ENCODE measurements around the gene PODXL. TPM values are rescaled to one million over a fixed set of nuclear protein-coding genes. Genes with fewer than 3 reads are reported as not detected.
A peak's percentile ranks its signal among the peaks of the same experiment; 100 is the strongest.

Gene PODXL
- 13.8 and 29.2 TPM in 2 replicates for total RNA-seq
- polyA plus RNA-seq (2012): 18.8 TPM

DNA sequence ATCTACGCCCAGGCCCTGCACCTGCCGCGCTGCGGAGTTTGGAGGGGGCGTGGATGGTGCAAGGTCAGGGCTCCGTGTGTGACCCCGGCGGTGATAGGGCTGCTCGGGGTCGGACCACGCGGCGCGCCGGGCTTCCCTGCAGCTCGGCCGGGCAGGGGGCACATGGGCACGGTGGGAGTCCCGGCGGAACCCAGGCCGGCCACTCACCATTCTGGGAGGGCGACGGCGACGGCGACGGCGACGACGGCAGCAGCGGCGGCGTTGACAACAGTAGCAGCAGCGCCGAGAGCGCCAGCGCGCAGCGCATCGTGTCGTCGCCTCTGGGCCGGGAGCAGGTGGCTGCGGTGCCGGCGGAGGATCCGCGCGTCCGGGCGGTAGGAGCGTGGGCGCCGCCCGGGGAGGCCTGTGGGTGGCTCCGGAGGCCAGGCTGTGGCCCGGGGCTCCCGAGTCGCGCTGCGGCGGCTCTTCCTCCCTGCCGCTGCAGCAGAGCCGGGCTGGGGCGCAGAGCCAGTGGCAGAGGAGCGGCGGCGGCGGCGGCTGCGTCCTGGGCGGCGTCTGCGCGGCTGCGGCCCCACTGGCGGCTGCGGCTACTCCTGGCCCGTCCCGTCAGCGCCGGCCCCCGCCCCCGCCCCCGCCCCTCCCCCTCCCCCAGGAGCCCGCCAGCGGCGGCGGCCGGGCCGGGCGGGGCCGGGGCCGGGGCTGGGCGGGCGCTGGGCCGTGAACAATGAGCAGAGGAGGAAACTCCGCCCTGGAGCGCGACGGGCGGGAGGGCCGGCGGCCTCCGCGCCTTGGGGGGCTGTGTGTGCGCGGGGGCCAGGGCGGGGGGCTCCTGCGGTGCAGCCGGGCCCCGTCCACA is at the start of gene PODXL:
PODXL (minus strand) TSS at position 576 of the 856 bp plus-strand sequence; CDS start at position 307, 269 bp downstream.
- peak; percentile 78 for DNase-seq (ENCODE audit: low read depth)

DNA sequence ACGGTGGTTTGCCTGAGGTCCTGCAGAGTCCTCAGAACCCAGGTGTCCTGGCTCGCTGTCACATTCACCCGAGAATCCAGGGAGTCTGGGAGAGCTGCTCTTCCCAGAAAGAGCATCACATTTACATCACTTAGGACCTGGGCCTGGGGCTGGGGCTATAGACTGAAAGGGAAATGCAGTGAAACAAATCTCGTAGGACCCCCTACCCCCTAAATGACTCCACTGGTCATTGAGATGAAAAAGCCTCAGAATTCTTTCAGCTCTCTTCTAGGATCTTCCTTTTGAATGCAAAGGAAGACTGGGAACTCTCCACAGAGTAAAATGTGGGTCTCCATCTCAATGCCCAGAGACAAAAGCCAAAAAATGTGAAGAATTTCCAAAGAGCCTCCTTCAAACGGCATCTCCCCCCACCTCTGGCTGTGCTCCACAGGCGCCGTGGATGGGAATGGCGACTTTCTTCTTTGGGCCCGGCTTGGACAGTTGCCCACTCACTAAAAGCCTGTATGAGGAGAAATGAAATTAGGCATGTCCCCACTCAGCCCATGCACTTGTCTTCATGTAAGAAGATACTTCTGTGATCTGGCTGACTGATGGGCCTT is 49.0 kb upstream of the PODXL start:
- no peak for DNase-seq (ENCODE audit: low read depth)

DNA sequence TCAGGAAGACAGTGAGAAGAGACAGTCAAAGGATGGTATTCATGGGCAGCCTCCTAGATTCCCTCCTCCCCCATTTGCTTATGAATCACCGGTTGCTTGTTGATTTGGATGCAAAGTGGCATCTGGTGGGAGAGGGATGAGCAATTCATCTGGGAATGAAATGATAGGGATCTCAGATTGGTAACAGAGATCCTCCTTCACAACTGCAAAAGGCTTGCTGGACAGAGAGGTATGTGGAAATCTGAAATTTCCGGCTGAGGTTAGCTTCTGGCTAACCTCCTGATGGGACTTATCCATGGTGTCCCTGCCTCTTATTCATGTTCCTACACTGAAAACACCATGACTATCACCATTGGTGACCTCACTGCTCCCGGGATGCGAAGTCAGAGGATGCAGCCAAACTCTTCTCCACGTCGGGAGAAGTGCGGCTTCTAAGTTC is 48.4 kb upstream of the PODXL start:
- DNase-seq (ENCODE audit: low read depth): peak; percentile 90

DNA sequence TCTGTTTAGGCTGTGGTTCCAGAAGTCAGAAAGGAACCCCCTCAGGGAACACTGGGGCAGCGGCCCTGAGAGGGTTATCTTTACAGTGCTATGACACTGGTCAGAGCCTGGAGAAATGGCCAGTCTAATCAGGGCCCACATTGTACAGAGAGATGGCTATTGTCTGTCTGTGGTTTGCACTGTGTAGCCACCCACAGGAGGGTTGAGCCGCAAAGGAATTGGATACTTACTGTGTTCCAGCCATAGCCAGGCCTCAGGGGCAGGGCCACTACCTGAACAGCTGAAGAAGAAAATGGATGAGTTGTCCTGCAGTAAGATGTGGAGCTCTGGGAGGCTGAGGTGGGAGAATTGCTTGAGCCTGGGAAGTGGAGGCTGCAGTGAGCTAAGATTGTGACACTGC is 47.5 kb upstream of the PODXL start:
- peak; percentile 78 for DNase-seq (ENCODE audit: low read depth)

DNA sequence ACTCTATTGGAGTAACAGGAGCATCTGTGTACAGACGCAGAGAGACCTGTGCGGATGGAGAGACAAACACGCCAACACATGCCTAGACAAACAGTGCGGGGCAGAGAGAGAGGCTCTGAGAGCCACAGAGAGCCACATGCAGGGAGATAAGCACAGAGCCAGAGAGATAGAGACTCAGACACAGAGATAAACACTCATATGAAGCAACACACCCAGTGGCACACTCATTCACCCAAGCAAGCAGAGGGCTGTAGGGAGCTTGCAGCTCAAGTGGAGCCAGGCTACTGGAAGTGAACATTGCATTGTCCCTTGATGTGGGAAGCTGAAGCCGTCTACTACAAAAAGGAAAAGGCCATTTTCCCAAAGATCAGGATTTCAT is 46.6 kb upstream of the PODXL start:
- DNase-seq (ENCODE audit: low read depth): no peak

DNA sequence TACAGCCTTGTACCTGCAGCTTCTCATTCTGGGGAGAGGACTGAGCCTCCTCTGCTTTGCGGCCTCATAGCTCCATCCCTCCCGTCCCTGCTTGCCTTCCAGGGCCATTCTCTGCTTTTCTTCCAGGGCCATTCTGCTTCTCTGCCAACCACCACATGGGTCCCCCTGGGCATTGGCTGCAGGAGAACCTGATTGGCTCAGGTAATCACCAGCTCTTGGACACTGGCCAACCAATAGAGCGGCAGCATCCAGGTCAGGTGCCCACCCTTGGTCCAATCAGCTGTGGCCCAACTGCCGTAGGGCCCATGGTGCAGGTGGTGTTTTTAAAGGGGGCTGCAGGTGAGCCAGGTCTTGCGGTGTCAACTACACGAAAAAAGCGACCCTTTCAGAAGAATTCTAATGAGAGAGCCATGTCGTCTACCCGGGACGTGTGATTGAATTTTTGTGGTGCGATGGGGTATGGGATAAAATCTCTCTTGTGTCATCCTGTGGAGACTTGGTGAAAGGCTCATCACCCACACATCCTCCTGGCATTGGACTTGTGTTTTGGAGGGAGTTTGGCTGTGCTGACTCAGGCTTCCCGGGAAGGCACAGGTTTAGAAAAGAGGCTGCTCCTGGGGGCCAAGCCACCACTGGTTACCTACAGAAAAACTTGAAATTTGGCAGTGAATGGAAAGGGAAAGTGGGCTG is 46.0 kb upstream of the PODXL start:
- no peak for DNase-seq (ENCODE audit: low read depth)

DNA sequence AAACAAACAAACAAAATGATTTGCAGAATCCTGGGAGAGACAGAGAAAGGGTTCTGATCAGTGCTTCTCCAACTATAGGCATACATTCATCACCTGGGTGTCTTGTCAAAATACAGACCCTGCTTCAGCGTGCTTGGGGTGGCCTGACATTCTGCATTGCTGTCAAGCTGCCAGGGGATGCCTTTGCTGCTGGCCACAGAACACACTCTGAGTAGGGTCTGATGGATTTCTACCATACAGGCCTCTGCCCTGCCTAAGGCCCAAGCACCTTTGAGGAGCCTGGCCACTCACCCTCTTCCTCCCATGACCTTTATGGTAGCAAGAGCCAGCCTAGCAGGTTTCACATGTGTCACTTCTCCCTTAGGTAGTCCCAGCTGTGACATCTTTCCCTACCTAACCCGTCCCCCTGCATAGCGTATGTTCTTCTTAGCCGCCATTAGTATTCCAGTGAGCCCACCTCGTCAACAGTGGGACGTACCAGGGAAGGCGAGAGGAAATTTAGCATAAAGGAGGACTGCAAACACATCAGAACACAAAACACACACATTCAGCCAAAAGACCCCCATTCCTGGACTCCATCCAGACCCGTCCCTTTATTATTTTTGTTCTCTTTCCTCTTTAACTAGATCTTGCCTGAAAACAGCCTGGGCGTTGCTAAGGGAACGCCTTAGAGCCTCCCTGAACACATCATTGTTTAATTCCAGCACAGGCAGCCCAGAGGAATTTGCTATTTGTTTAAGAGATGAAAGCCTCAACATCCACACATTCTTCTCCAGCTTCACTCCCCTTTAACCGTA is 43.9 kb upstream of the PODXL start:
- no peak for DNase-seq (ENCODE audit: low read depth)

DNA sequence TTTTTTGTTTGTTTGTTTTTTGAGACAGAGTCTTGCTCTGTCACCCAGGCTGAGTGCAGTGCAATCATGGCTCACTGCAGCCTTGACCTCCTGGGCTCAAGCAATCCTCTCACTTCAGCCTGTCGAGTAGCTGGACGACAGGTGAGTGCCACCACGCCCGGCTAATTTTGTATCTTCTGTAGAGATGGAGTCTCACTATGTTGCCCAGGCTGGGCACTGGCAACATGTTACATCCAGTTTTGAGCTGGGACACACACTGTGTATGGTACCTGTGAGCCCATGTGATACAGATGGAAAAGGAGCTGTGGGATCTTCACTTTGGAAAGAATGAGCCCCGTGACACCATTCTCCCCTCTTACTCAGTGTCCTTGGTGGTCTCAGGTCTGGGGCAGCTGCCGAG is 40.4 kb upstream of the PODXL start:
- DNase-seq (ENCODE audit: low read depth): no peak

DNA sequence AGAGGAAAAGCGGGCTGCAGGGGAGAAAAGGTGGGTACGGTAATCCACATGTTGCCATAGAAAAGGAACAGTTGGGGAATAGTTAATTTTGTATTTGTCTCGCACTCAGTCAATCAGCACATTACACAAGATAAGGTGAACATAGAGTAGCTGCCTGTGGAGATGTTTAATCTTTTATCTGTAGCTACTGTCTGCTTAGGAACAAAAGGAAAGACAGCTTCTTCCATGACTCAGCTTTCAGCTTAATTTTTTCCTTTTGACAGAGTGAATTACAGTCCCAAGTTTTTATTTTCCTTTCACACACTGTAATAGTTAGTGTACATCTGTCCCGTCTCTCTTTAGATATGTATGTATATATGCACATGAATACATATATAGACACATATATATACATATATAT is 39.3 kb upstream of the PODXL start:
- no peak for DNase-seq (ENCODE audit: low read depth)

DNA sequence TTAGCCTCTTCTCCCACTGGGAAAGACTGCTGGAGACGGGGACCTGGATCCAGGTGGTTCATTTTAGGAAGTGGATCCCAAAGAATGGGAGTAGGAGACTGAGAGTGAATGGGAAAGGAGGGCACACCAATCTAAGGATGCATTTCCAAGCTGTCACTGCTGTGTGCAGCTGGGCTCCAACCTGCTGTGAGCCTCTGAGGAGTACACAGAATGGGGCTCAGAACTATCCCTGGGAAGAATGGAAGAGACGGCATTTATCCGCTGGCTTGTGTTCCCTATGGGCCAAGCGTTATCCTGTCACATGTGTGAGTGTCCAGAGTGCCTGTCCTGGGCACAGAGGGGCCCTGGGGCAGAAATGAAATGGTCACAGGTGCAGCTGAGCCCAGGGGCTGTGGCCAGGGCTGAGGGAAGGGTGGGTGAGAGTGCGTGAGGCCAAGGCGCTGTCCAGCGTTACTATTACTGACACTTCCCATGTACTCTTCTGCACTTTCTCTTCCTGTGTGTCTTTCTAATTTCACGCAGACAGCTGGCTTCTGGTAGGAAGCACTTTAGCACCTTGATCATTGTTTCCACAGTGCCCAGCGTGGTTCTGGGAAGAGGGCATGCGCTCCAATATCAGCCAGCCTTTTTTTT is 35.4 kb upstream of the PODXL start:
- no peak for DNase-seq (ENCODE audit: low read depth)

DNA sequence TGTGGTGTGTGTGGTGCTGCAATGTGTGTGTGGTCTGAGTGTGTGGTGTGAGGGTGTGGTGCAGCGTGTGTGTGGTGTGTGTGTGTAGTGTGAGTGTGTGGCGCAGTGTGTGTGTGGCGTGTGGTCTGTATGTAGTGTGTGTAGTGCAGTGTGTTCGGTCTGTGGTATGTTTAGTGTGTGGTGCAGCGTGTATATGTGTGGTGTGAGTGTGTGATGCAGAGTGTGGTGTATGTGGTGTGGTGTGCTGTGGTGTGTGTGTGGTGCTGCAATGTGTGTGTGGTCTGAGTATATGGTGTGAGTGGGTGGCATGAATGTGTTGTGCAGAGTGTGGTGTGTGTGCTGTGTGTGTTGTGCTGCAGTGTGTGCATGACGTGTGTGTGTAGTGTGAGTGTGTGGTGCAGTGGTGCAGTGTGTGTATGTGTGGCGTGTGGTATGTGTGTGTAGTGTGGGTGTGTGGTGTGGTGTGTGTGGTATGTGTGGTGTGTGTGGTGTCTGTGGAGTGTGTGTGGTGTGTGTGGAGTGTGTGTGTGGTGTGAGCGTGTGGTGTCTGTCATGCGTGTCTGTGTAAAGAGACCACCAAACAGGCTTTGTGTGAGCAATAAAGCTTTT is 31.0 kb upstream of the PODXL start:
- no peak for DNase-seq (ENCODE audit: low read depth)

DNA sequence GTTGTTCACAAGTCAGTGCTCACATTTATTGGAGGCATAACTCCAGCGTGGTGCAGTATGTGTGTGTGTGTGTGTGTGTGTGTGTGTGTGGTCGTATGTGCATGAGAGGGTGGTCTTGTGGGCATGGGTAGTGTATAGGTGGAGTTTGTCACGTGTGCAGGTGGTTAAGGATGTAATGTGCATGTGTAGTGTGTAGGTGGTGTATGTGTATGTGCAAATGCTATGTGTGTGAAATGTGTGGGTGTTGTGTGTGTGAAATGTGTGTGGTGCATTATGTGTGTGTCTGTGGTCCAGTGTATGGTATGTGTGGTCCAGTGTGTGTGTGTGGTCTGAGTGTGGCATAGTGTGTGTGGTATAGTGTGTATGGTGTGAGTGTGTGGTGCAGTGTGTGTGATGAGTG is 30.3 kb upstream of the PODXL start:
- no peak for DNase-seq (ENCODE audit: low read depth)

DNA sequence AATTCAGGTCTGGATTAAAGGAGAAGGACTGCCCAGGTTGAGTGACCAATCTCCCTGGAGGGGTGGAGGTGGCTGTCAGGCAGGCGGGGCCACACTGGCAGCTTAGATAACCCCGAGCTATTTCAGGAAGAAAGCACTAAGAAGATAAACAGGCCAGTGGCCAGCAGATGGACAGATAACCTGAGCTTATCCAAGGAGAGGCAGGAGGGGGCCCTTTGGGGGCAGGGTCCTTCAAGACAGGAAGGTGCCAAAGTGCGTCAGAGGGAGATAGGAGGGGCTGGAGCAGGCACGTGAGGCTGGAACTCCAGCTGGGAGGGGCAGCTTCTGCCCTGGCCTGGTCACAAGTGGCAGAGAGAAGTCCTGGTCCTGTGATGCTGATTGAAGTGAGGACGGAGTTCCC is 29.8 kb upstream of the PODXL start:
- DNase-seq (ENCODE audit: low read depth): no peak

DNA sequence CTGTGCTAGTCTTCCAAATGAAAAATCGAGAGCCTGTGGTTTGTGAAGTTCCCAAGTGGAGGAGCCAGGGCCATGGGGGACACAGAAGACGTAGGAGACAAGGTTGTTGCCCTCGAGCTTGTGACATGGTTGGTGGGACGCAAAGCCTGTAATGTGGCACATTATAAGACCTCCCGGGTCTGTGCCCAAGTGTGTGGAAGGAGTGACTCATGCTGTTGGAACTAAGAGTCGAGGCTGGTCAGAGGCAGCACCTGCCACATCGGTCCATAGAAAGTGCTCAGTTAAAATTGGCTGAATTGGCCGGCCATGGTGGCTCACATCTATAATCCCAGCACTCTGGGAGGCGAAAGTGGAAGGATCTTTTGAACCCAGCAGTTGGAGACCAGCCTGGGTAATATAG is 27.0 kb upstream of the PODXL start:
- peak; percentile 60 for DNase-seq (ENCODE audit: low read depth)

DNA sequence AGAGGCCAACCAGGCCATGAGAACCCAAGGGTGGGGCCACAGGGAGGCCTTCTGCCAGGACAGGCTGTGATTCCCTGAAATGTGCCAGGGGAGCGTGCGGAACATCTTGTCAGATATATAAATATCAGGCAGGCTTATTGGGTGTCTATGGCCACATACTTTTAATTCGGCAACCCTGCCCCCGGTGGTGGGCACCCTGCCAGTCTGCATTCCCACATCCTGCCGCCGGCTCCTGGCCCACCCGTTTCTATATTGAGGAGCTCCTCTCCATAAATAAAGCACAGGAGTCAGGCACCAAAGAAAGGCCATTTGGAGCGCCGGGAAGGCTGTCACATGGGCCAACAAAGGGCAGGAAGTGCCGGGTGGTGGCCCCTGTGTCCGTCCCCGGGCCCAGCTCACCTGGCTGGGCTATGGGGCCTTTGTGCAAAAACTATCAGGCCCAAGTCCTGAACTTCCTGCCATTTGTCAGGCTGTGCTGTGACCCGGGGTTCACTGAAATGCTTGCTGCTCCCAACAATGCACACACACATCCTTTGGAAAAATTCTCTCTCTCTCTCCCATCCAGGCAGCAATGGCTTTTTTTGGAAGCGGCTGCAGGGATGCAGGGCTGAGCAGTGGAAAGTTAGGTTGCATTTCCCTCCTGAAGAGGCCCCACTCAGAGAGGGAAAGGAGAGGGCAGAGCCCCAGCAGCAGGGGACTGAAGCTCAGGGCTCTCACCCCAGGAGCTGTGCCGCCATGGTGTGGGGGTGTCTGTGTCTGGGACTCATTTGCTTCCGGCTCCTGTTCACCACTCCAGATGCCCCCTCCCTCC is 25.0 kb upstream of the PODXL start:
- DNase-seq (ENCODE audit: low read depth): peak; percentile 89

DNA sequence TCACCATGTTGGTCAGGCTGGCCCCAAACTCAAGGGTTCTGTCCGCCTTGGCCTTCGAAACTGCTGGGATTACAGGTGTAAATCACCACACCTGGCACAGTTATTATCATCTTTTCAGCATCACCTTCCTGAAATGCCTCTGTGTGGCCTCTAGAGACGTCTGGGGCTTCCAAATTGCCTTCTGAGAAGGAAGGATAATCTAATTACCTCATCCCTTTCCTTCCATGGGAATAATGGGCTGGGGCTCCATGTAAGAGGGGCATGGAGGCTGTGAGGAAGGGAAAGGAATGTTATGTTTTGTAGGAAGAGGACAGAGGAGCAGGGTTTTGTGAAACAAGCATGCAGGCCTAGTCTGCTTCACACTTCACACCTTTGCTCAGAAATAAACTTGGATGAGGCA is 22.2 kb upstream of the PODXL start:
- DNase-seq (ENCODE audit: low read depth): no peak

DNA sequence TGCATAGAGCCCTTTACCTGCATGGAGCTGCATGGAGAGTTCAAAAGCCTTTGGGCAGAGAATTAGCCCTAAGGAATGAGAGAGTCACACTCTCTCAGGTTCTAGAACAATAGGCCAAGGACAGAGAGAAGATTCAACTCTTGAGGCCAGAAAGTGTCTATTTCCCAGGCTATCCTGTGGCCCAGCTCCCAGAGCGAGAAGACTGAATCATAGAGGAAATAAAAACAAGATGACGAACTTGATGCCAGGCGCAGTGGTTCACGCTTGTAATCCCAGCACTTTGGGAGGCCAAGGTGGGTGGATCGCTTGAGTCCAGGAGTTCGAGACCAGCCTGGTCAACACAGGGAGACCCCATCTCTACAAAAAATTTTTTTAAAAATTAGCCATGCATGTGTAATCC is 18.3 kb upstream of the PODXL start:
- no peak for DNase-seq (ENCODE audit: low read depth)

DNA sequence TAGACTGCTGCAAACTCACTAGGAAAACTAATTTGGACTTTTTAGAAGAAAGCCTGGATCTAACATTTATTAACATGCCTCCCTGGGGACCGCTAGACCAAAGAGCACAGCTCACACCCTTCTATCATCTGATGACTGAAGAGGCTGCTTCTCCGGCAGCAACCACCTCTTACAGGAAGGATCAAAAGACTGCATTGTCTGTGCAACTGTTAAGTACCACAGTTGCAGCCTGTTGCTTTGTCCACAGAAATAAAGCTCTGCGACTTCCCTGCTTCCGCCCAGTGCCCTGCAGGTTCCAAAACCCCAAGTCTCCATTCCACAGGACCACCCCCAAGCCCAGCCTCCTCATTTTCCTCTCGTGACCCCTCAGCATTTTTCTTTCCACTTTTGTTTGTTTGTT is 14.0 kb upstream of the PODXL start:
- DNase-seq (ENCODE audit: low read depth): no peak

DNA sequence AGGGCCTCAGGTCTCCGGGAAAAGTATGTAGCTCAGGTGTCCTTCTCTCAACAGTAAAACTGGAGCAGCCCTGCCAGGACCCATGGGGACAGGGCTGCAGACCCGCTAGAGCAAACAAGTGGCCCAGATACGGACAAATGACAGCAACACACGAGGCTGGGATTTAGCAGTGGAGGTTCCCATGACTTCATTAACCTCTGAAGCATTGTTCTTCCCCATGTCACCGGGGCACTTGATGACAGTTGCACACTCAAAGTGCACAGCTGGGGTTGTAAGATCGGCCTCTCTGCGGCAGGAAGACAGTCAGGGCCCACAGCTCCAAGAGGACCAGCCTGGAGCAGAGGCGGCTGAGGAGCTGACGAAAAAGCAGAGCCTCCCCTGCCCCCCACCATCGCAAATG is 12.5 kb upstream of the PODXL start:
- DNase-seq (ENCODE audit: low read depth): no peak

DNA sequence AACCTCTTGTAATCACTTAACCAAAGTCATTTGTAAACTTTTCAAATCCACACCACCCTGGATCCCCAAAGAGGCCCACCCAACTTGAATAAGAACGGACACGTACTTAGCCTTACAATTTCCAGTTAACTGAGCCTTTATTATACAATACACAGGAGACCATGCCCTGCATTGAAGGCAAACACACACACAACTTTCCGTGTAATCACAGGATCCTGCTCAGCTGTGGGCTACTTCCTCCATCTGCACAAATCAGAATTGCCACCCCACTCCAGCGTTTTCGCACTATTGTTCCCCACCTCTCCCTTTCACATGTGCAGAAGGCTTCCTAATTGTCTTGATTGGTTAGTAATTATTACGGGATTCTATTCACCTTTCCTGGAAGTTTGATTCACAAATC is 12.1 kb upstream of the PODXL start:
- DNase-seq (ENCODE audit: low read depth): no peak
